H9 (cell line): ENCODE results near the gene CMTM4. TPM values are rescaled to one million over a fixed set of nuclear protein-coding genes. Genes with fewer than 3 reads are reported as not detected.

Source experiments
- DNase-seq: peaks from one replicate; pipeline ENCODE4 v3.0.0-alpha.2; 2017
- H2AFZ ChIP-seq: one replicate; pipeline ENCODE4 v1.6.1; 2013; ENCODE audit warnings: mild to moderate bottlenecking, low read length, control low read depth, moderate library complexity
- H2AK5ac ChIP-seq: 2 replicates; pipeline ENCODE4 v1.6.1; 2013; ENCODE audit warnings: low read length, control low read depth, mixed read lengths; ENCODE audit not compliant: insufficient read length
- H2BK120ac ChIP-seq: one replicate; pipeline ENCODE4 v1.6.1; 2013; ENCODE audit warnings: low read depth, mild to moderate bottlenecking, low read length, control low read depth, inconsistent platforms; ENCODE audit not compliant: poor library complexity, severe bottlenecking
- H2BK12ac ChIP-seq: 2 replicates; pipeline ENCODE4 v1.6.1; 2013; ENCODE audit warnings: low read length, control low read depth, mixed read lengths, low read depth; ENCODE audit not compliant: insufficient read length
- H2BK15ac ChIP-seq: 2 replicates; pipeline ENCODE4 v1.6.1; 2013; ENCODE audit warnings: low read depth, low read length, control low read depth
- H2BK20ac ChIP-seq: one replicate; pipeline ENCODE4 v1.6.1; 2013; ENCODE audit warnings: low read depth, mild to moderate bottlenecking, low read length, control low read depth, inconsistent platforms; ENCODE audit not compliant: poor library complexity, severe bottlenecking
- H2BK5ac ChIP-seq: 2 replicates; pipeline ENCODE4 v1.6.1; 2013; ENCODE audit warnings: low read length, control low read depth, mixed read lengths; ENCODE audit not compliant: insufficient read length
- H3K14ac ChIP-seq: 2 replicates; pipeline ENCODE4 v1.6.1; 2013; ENCODE audit warnings: low read length, control low read depth; ENCODE audit not compliant: insufficient read depth
- H3K18ac ChIP-seq: 2 replicates; pipeline ENCODE4 v1.6.1; 2013; ENCODE audit warnings: low read depth, mild to moderate bottlenecking, mixed read lengths, low read length, control low read depth; ENCODE audit not compliant: insufficient read length
- H3K23ac ChIP-seq: 2 replicates; pipeline ENCODE4 v1.6.1; 2013; ENCODE audit warnings: low read length, control low read depth, mixed read lengths, low read depth; ENCODE audit not compliant: insufficient read length
- H3K23me2 ChIP-seq: 2 replicates; pipeline ENCODE4 v1.6.1; 2013; ENCODE audit warnings: low read depth, mild to moderate bottlenecking, mixed read lengths, low read length, control low read depth; ENCODE audit not compliant: insufficient read length, poor library complexity, severe bottlenecking
- H3K27ac ChIP-seq: 2 replicates; pipeline ENCODE4 v1.5.1; 2013; ENCODE audit warnings: low read length, control low read depth, mixed read lengths, low read depth; ENCODE audit not compliant: insufficient read length
- H3K27me3 ChIP-seq: 2 replicates; pipeline ENCODE4 v1.6.1; 2013; ENCODE audit warnings: low read length, control low read depth, inconsistent platforms; ENCODE audit not compliant: insufficient read depth
- H3K4ac ChIP-seq: 2 replicates; pipeline ENCODE4 v1.6.1; 2013; ENCODE audit warnings: low read depth, mild to moderate bottlenecking, control low read depth, inconsistent platforms, low read length, moderate library complexity
- H3K4me1 ChIP-seq: 2 replicates; pipeline ENCODE4 v1.6.1; 2013; ENCODE audit warnings: low read length, control low read depth, inconsistent platforms; ENCODE audit not compliant: insufficient read depth
- H3K4me2 ChIP-seq: 2 replicates; pipeline ENCODE4 v1.6.1; 2013; ENCODE audit warnings: low read length, control low read depth, mixed read lengths; ENCODE audit not compliant: insufficient read length, insufficient read depth
- H3K56ac ChIP-seq: 2 replicates; pipeline ENCODE4 v1.6.1; 2013; ENCODE audit warnings: low read depth, mild to moderate bottlenecking, mixed read lengths, low read length, control low read depth; ENCODE audit not compliant: insufficient read length
- H3K79me1 ChIP-seq: 2 replicates; pipeline ENCODE4 v1.6.1; 2013; ENCODE audit warnings: low read depth, mild to moderate bottlenecking, moderate library complexity, low read length, control low read depth, inconsistent platforms; ENCODE audit not compliant: insufficient read depth, poor library complexity, severe bottlenecking
- H3K79me2 ChIP-seq: 2 replicates; pipeline ENCODE4 v1.6.1; 2013; ENCODE audit warnings: low read length, control low read depth, inconsistent platforms; ENCODE audit not compliant: insufficient read depth
- H3K9ac ChIP-seq: 2 replicates; pipeline ENCODE4 v1.6.1; 2013; ENCODE audit warnings: low read length, control low read depth, mixed read lengths; ENCODE audit not compliant: insufficient read length; ENCODE audit errors: extremely low read depth
- H3K9me3 ChIP-seq: one replicate; pipeline ENCODE4 v1.6.1; 2013; ENCODE audit warnings: low read depth, low read length, inconsistent platforms; ENCODE audit not compliant: control insufficient read depth
- H3T11ph ChIP-seq: one replicate; pipeline ENCODE4 v1.6.1; 2013; ENCODE audit warnings: mild to moderate bottlenecking, low read length, control low read depth, inconsistent platforms
- H4K20me1 ChIP-seq: one replicate; pipeline ENCODE4 v1.6.1; 2013; ENCODE audit not compliant: control insufficient read depth, insufficient read length, insufficient read depth
- H4K5ac ChIP-seq: 2 replicates; pipeline ENCODE4 v1.6.1; 2013; ENCODE audit warnings: low read depth, mild to moderate bottlenecking, mixed read lengths, low read length, control low read depth; ENCODE audit not compliant: insufficient read length
- H4K8ac ChIP-seq: replicated peaks from 2 replicates; pipeline ENCODE4 v1.6.1; 2013; ENCODE audit warnings: low read length, control low read depth, mixed read lengths, low read depth; ENCODE audit not compliant: insufficient read length
- H4K91ac ChIP-seq: 2 replicates; pipeline ENCODE4 v1.6.1; 2013; ENCODE audit warnings: low read depth, mild to moderate bottlenecking, moderate library complexity, mixed read lengths, low read length, control low read depth; ENCODE audit not compliant: insufficient read length
- H3K27ac Mint-ChIP-seq, 3 experiments: 2 replicates in 2 of 3; 3 replicates in 1 of 3; pipeline ENCODE4 v1.8.0; 2020 to 2021; ENCODE audit warnings: mixed read lengths in 3 of 3, mild to moderate bottlenecking in 1 of 3, moderate library complexity in 1 of 3
- H3K27me3 Mint-ChIP-seq: 2 replicates; pipeline ENCODE4 v1.8.0; 2021; ENCODE audit warnings: low read depth, mild to moderate bottlenecking, moderate library complexity, mixed read lengths
- H3K36me3 Mint-ChIP-seq, 3 experiments: 2 replicates in 2 of 3; 3 replicates in 1 of 3; pipeline ENCODE4 v1.8.0; 2020 to 2021; ENCODE audit warnings: low read depth in 3 of 3, mixed read lengths in 3 of 3; ENCODE audit not compliant: insufficient read depth in 1 of 3
- H3K4me1 Mint-ChIP-seq, 2 experiments: 2 replicates each; pipeline ENCODE4 v1.8.0; 2020; ENCODE audit warnings: mixed read lengths in 2 of 2
- H3K4me3 Mint-ChIP-seq, 2 experiments: 2 replicates in 1 of 2; 3 replicates in 1 of 2; pipeline ENCODE4 v1.8.0; 2020 to 2021; ENCODE audit warnings: mild to moderate bottlenecking in 2 of 2, mixed read lengths in 2 of 2, moderate library complexity in 1 of 2
- H3K9me3 Mint-ChIP-seq, 2 experiments: 2 replicates in 1 of 2; 3 replicates in 1 of 2; pipeline ENCODE4 v1.8.0; 2020; ENCODE audit warnings: mild to moderate bottlenecking in 2 of 2, mixed read lengths in 2 of 2, moderate library complexity in 1 of 2
- CTCF ChIP-seq: fragments of 200-600 bp; sonication (generic); conservative IDR thresholded peaks from 3 replicates; pipeline ENCODE4 v1.8.0; 2021; ENCODE audit warnings: antibody characterized with exemption, mild to moderate bottlenecking
- WGBS: extraction: QIAGEN DNeasy Blood & Tissue Kit; methylation state at CpG from one replicate; pipeline ENCODE4 v1.1.7; 2013; ENCODE audit warnings: missing lambda C conversion rate, low lambda C conversion rate, mixed read lengths; ENCODE audit not compliant: insufficient read length; ENCODE audit errors: extremely low coverage; 5-methylcytosine and 5-hydroxymethylcytosine counted together
- total RNA-seq: library from RNA; stranded (reverse); gene quantifications from 2 replicates; pipeline ENCODE4 v1.2.1, GENCODE V29; 2021

The CMTM4 gene
- total RNA-seq, 1 experiment from 2014 or later: 40.5 TPM

GRCh38 chr16:66714062-66714461 lies 17.5 kb upstream of the CMTM4 start:
- Mint-ChIP-seq H3K9me3 (peaks cover 4 to 9% of the 10 kb centered on the region in 2 experiments; a peak in 4 of 5 replicates), H3K27ac (no peak overlapping the region), H3K4me3 (no peak overlapping the region), H3K36me3 (peaks cover 4 to 19% (median 5%) of the 10 kb centered on the region in 3 experiments; a peak in 6 of 7 replicates), H3K4me1 (peaks cover 0 to 6% of the 10 kb centered on the region in 2 experiments; a peak in 2 of 4 replicates), H3K27me3 (peaks cover 6% of the 10 kb centered on the region)
- Histone ChIP-seq H2BK12ac (no peak overlapping the region), H2BK120ac (no peak overlapping the region), H4K5ac (no peak overlapping the region), H2BK20ac (no peak overlapping the region), H3K79me2 (no peaks in the 10 kb centered on the region), H3K27me3 (no peaks in the 10 kb centered on the region), H3K23me2 (no peaks in the 10 kb centered on the region), H3T11ph (no peak overlapping the region), H3K4me2 (no peak overlapping the region), H4K20me1 (peaks cover 2% of the 10 kb centered on the region), H3K23ac (no peak overlapping the region), H3K79me1 (no peaks in the 10 kb centered on the region), H3K56ac (no peak overlapping the region), H3K9ac (no peak overlapping the region), H3K4me1 (no peaks in the 10 kb centered on the region), H3K14ac (no peak overlapping the region), H2AK5ac (no peak overlapping the region), H3K4ac (no peak overlapping the region), H3K9me3 (no peaks in the 10 kb centered on the region), H3K18ac (no peak overlapping the region), H2AFZ (no peak overlapping the region), H4K91ac (no peak overlapping the region), H2BK5ac (no peak overlapping the region), H4K8ac (no peak overlapping the region), H3K27ac (no peak overlapping the region), H2BK15ac (no peak overlapping the region)
- TF ChIP-seq CTCF: no peak
- DNase-seq: no peak
- no CpG with 5 or more reads among the region's 6 CpGs for WGBS
